GM21717 (cell line): ENCODE measurements around the gene RFPL4A.

Experiments used
- ATAC-seq: cut with Tn5 transposase; IDR thresholded peaks from one replicate; pipeline ENCODE4 v1.9.1; 2021; ENCODE audit warnings: mild to moderate bottlenecking, moderate library complexity; ENCODE audit not compliant: unreplicated experiment

The RFPL4A gene

DNA sequence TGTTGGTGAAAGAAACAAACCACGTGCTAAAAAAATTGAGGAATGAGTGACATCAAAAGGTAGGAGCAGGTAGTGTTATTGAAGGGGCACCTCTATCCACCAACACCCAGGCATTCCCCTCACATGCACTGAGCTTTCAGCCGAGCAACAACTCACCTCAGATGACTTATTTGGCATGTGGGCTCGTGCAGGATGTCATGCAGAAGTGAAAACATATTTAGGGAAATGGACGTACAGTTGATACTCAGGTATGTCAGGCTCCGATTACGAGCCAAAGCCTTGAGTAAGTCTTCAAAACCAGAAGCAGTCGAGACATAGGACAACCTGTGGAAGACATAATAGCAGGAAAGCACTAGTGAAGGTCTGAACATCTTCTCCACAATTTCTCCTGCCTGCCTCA is 42.5 kb downstream of the RFPL4A start:
- ATAC-seq: no peak

DNA sequence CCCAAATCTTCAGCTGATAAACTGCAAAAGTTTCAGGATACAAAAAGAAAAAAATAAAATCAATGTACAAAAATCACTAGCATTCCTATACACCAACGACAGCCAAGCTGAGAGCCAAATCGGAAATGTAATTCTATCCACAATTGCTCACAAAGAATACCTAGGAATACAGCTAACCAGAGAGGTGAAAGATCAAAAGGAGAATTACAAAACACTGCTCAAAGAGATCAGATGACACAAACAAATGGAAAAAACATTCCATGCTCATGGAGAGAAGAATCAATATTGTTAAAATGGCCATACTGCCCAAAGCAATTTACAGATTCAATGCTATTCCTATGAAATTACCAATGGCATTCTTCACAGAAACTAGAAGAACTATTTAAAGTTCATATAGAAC is 43.4 kb downstream of the RFPL4A start:
- no peak for ATAC-seq

DNA sequence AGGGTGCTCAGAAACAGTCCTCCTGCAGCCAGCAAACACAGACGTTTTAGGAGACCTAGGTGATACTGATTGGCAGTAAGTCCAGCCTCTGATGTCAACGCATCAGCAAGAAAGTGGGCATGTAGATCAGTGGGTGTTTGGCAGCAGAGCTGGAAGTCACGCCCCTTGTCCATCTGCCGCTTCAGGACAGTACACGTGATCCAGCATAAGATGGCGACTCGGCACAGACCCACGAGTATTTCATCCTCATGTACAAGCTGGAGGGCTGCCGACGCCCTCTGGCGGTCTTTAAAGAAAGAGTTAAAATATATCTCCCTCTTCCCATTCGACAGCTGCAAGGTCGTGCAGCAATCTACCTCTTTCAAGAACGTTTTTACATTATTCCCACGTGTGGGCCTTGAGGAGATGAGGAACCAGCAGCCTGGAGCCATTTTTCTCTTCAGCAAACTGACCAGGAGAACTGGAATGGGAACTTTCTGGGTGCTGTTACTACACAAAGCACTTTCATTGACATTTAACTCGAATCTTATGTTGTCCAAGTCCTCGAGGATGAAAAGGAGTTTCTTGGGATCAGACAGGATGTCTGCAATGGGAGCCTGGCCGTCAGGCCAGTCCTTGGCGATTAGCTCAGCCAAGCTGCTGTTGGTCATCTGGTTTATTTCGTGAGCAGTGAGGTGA is 50.6 kb downstream of the RFPL4A start:
- ATAC-seq: no peak

DNA sequence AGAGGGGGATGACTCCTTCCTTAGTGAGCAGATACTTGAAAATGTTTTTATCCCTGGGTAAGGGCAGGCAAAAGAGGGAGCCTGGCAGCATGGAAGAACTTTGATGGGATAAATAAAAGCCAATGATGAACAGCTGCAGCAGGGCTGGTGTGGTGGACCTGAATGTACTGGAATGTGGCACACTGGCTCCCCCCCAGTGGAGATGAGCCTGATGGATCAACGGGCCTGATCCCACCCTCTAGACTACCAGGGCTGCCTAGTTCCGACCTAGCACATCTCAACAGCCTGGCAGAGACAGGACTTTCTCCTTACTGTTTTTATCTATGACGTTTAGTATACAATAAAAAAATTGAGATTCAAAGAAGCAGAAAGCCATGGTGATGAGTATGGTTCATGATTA is 52.4 kb downstream of the RFPL4A start:
- no peak for ATAC-seq

DNA sequence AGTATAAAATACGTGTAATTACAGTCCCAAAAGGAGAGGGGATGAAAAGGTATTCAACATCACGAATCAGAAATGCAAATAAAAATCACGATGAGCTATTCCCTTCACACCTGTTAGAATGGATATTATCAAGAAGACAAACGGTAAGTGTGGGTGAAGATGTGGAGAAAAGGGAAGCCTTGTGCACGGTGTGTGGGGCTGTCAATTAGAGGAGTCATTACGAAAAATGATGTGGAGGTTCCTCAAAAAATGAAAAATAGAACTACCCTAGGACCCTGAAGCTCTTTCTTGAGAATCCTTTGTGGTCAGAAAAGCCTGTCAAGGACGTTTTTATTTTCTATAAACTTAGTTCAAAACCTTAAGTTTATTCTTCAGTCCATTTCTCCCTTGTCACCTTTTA is 53.6 kb downstream of the RFPL4A start:
- no peak for ATAC-seq
